Osteocyte (in vitro differentiated cells): ENCODE results near the gene NOS2. TPM values are rescaled to one million over a fixed set of nuclear protein-coding genes. Genes with fewer than 3 reads are reported as not detected.
A peak's percentile ranks its signal among the peaks of the same experiment; 100 is the strongest.
"Not testable (repeated sequence)": the region's sequence is repeated elsewhere in the genome, so short reads cannot be mapped to it uniquely, and the experiment has no call there.

Experiments used
- DNase-seq: peaks from one replicate; pipeline ENCODE4 v3.0.0; 2021; ENCODE audit warnings: mixed read lengths; ENCODE audit not compliant: unreplicated experiment; ENCODE audit errors: extremely low spot score
- H3K27ac Mint-ChIP-seq: one replicate; pipeline ENCODE4 v1.8.0; 2021; ENCODE audit warnings: mild to moderate bottlenecking, mixed read lengths; ENCODE audit not compliant: unreplicated experiment
- H3K27me3 Mint-ChIP-seq: one replicate; pipeline ENCODE4 v1.8.0; 2021; ENCODE audit warnings: mixed read lengths; ENCODE audit not compliant: unreplicated experiment
- H3K36me3 Mint-ChIP-seq: one replicate; pipeline ENCODE4 v1.8.0; 2021; ENCODE audit warnings: mixed read lengths; ENCODE audit not compliant: unreplicated experiment
- H3K4me1 Mint-ChIP-seq: one replicate; pipeline ENCODE4 v1.8.0; 2021; ENCODE audit warnings: mixed read lengths; ENCODE audit not compliant: unreplicated experiment
- H3K4me3 Mint-ChIP-seq: one replicate; pipeline ENCODE4 v1.8.0; 2021; ENCODE audit warnings: mild to moderate bottlenecking, moderate library complexity, mixed read lengths; ENCODE audit not compliant: unreplicated experiment
- H3K9me3 Mint-ChIP-seq: one replicate; pipeline ENCODE4 v1.8.0; 2021; ENCODE audit warnings: mixed read lengths; ENCODE audit not compliant: unreplicated experiment
- CTCF ChIP-seq: fragments of 200-600 bp; sonication (generic); IDR thresholded peaks from 2 replicates; pipeline ENCODE4 v1.5.0; 2021; ENCODE audit warnings: antibody characterized with exemption, mild to moderate bottlenecking, moderate library complexity
- total RNA-seq: library from RNA; stranded (reverse); gene quantifications from 2 replicates; pipeline ENCODE4 v1.2.1, GENCODE V29; 2021

NOS2 gene
- total RNA-seq, 1 donor from 2014 or later, result not detected

- no peak overlapping the region for H3K27ac Mint-ChIP-seq
- no peak for TF ChIP-seq CTCF
- peaks cover 4% of the 10 kb centered on the region for H3K9me3 Mint-ChIP-seq
- H3K27me3 Mint-ChIP-seq, result peaks cover 19% of the 10 kb centered on the region
- H3K36me3 Mint-ChIP-seq, result no peaks in the 10 kb centered on the region
- H3K4me1 Mint-ChIP-seq, result no peaks in the 10 kb centered on the region
- DNase-seq, result peak; percentile 73
- no peak overlapping the region for H3K4me3 Mint-ChIP-seq
Observed at GRCh38 chr17:27824176-27824715, 23.9 kb upstream of the NOS2 start.

- H3K4me1 Mint-ChIP-seq, H3K36me3 Mint-ChIP-seq, H3K9me3 Mint-ChIP-seq, H3K27me3 Mint-ChIP-seq, H3K27ac Mint-ChIP-seq, H3K4me3 Mint-ChIP-seq: not testable (repeated sequence)
- peak; percentile 49 for DNase-seq
Observed at GRCh38 chr17:27822108-27822507, 21.8 kb upstream of the NOS2 start.

GRCh38 chr17:27821318-27821717 is 21.0 kb upstream of the NOS2 start:
- Mint-ChIP-seq H3K36me3 (no peaks in the 10 kb centered on the region), H3K27ac (no peak overlapping the region), H3K4me1 (no peaks in the 10 kb centered on the region), H3K9me3 (peaks cover 4% of the 10 kb centered on the region), H3K27me3 (peaks cover 4% of the 10 kb centered on the region), H3K4me3 (no peak overlapping the region)
- TF ChIP-seq CTCF, result no peak
- DNase-seq, result peak; percentile 17

GRCh38 chr17:27819145-27819544 is 18.8 kb upstream of the NOS2 start:
- no peak overlapping the region for H3K4me3 Mint-ChIP-seq
- no peak for TF ChIP-seq CTCF
- H3K36me3 Mint-ChIP-seq, result no peaks in the 10 kb centered on the region
- H3K27ac Mint-ChIP-seq, result no peak overlapping the region
- DNase-seq, result no peak
- peaks cover 4% of the 10 kb centered on the region for H3K9me3 Mint-ChIP-seq
- H3K27me3 Mint-ChIP-seq, result peaks cover 9% of the 10 kb centered on the region
- no peaks in the 10 kb centered on the region for H3K4me1 Mint-ChIP-seq

- no peaks in the 10 kb centered on the region for H3K36me3 Mint-ChIP-seq
- peaks cover 9% of the 10 kb centered on the region for H3K27me3 Mint-ChIP-seq
- H3K9me3 Mint-ChIP-seq, result peaks cover 4% of the 10 kb centered on the region
- no peak for TF ChIP-seq CTCF
- no peak overlapping the region for H3K27ac Mint-ChIP-seq
- H3K4me1 Mint-ChIP-seq, result no peaks in the 10 kb centered on the region
- no peak overlapping the region for H3K4me3 Mint-ChIP-seq
- no peak for DNase-seq
Observed at GRCh38 chr17:27818401-27819105, 18.2 kb upstream of the NOS2 start.
